ENCODE results near the gene SEM1.
"Not testable (repeated sequence)": the region's sequence is repeated elsewhere in the genome, so short reads cannot be mapped to it uniquely, and the experiment has no call there.

The SEM1 gene
- total RNA-seq = 22.4 to 36.8 (median 35.7) reads per million in 4 experiments

GRCh38 chr7:96709381-96710228 lies at the start of gene SEM1:
Gene SEM1, minus strand, starts transcription at chr7:96709846. Its CDS starts 83 bp downstream, at chr7:96709763.
- peak; percentile 23 for DNase-seq

DNA sequence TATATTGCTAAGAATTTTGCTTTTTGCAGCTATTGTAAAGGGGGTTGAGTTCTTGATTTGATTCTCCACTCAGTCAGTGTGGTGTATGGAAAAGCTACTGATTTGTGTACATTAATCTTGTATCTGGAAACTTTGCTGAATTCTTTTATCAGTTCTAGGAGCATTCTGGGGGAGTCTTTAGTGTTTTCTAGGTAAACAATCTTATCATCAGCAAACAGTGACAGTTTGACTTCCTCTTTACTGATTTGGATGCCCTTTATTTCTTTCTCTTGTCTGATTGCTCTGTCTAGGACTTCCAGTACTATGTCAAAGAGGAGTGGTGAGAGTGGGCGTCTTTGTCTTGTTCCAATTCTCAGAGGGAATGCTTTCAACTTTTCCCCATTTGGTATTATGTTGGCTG lies 48.2 kb upstream of the SEM1 start:
- not testable (repeated sequence) for DNase-seq

- no peak for DNase-seq
Observed at GRCh38 chr7:96747418-96747940, 37.8 kb upstream of the SEM1 start.

DNA sequence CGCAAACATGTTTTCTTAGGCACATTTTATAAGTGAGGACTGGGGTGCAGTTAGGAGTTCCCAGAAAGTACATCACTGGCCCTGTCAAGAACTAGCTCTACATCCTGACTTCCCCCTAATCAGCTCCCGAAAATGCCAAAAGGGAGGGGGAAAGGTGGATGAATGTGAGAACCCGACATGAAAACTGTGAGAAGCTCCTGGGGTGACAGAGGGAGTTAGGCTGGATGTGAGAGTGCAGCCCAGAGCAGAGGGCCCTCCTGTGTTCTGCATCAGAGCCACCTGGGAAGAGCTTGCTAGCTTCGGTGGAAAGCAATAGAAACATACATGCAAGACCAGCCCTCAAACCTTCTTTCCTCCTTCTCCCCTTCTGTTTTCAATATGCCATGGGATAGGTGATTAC lies 30.5 kb upstream of the SEM1 start:
- DNase-seq = no peak

- no peak for DNase-seq
Observed at GRCh38 chr7:96739609-96740008, 30.0 kb upstream of the SEM1 start.

GRCh38 chr7:96739167-96739566 lies 29.5 kb upstream of the SEM1 start:
- no peak for DNase-seq

- no peak for DNase-seq
Observed at GRCh38 chr7:96738705-96739104, 29.1 kb upstream of the SEM1 start.

DNA sequence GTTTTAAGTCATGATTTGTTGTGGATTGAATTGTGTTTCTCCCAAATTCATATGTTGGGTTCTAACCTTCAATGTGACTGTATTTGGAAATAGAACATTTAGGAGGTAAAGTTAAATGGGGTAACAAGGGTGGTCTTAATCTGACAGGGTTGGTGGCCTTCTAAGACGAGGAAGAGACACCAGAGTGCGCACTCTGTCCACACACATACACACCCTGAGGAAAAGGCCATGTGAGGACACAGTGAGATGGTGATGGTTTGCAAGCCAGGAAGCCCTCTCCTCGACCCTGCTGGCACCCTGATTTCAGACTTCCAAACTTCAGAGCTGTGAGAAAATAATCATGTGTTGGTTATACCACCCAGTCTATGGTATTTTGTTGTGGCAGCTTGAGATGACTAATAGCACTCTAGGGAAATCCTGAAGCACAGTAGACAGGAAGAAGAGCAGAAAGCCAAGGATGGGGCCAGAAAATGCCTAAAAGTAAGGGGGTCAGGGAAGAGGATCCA lies 28.0 kb upstream of the SEM1 start:
- no peak for DNase-seq

- DNase-seq = no peak
Observed at GRCh38 chr7:96734343-96734742, 24.7 kb upstream of the SEM1 start.

GRCh38 chr7:96729820-96730219 lies 20.2 kb upstream of the SEM1 start:
- no peak for DNase-seq

DNA sequence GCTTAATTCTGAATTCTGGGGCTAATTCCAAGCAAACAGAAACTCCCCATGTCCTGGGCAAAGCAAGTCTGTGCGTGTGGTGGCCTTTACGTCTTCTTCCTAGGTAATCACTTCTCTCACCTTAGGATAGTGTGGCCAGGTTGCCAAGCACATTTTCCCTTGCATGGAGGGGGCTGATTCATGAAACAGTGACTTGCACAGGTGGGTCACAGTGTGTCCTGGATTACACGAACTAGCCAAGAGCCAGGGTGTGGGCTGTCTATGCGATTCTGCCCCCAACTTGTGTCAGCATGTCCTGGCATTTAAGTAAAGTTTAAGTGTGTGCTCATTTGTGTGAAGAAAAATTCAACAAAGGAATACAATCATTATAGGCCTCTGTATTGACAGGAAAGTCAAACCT lies 18.5 kb upstream of the SEM1 start:
- no peak for DNase-seq

- no peak for DNase-seq
Observed at GRCh38 chr7:96727534-96728088, 18.0 kb upstream of the SEM1 start.

- no peak for DNase-seq
Observed at GRCh38 chr7:96723622-96724021, 14.0 kb upstream of the SEM1 start.

GRCh38 chr7:96722928-96723327 lies 13.3 kb upstream of the SEM1 start:
- DNase-seq = not testable (repeated sequence)

GRCh38 chr7:96720843-96721242 lies 11.2 kb upstream of the SEM1 start:
- no peak for DNase-seq

DNA sequence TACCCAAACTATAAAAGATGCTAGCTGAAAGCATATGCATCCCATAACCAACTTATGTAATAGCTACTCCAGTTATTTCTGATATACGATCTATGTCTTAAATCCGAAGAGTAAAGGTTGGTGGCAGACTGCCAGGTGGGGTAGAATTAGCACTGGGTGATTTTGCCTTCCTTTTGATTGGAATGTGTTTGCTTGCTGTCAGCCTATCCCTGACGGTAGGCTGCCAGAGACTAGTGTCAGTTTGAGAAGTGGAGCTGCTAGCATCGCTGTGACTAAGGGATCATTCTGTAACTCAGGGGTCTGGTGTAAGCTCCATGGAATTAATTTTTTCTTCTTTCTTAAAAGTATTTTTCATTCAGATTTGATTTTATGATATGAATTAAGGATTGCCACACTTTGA lies 9.5 kb upstream of the SEM1 start:
- DNase-seq = no peak

DNA sequence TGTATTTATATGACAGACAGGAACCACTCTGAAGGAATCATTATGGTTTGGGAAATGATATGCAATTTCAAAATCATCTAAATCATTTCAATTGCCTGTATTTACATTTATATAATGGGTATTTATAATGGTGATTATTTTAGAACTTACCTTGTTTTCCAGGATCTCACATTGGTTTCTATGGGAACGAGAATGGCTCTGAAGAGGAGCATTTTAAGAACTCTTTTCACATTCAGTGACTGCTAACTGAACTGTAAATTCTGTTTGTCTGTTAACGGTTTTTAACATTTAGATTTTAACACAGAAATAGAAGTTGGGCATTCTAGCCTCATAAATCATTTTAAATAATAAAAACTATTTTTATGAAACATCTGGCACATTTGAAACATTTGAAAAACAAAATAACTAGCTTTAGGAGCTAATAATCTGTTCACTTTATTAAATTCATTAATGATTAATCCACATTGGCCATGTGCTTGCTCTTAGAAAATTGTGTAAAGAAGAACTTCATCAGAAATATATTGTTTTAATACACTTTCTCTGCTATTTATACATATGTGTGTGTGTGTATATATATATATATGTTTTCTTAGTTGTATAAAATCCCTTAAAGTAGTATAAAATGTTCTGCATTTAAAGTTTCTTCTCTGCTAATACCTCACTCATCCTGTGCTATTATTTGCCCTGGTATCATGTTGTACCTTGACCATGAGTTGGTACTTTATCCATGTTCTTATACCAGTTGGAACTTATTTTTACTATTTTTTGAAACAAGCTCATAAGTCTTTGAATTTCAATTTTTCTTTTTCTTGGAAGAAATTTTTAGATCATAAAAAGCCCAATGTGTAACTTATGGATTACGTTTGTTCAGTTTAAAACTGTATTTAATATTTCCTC lies 8.7 kb upstream of the SEM1 start:
- no peak for DNase-seq

GRCh38 chr7:96713037-96713436 lies 3.4 kb upstream of the SEM1 start:
- DNase-seq = no peak

DNA sequence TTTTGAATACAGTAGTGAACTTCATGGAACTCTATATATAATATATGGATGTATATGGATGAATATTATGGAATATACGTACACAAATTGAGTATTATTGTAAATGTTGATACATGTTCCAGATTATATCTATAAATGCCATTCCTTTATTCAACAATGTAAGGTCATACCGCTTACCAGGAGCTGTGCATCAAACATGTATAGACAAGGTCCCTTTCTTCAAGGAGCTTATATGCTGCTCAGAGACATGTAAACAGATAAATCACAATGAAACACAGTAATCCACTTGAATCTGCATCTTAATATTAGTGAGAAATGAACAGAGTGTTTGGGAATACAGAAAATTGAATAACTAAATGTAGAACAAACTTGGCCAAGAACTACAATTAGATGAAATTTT lies 898 bp upstream of the SEM1 start:
- DNase-seq = no peak

- DNase-seq = no peak
Observed at GRCh38 chr7:96708872-96709271, 774 bp downstream of the SEM1 start.

DNA sequence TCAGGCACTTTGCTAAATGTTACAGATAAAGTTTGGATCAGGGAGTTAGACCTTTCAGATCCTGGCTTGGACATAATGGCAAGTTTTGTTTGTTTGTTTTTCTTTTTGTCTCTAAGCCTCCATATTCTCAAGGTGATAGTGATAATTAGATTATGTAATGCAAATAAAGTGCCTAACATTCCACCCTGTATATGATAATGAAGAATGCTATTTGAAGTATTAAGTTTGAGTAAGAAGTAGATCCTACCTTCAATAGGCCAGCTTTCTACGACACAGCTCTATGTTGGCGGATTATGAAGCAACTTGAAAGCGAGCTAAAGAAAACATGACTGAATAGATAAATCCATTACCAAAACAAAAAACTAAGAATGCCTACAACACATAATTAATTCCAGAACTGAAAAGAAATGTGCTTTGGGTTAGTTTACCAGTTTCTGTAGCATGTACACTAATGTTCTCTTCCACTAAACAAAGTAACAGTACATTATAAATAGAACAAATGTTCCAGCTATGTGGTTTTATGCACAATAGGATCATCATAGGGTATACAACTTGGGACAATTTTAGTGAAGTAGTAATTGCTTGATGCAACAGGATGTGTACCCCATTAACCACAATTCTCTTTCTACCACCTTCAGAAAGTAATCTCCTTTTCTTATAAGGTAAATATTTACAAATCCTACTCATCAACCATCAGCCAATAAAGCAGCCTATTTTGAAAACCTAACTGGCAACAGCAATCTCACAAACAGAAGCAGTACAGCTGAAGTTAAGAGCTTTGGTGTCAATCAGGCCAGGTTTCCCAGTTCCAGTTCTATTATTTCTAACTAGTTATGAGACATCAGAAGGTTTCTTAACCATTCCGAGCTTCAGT lies 1.5 kb downstream of the SEM1 start:
- DNase-seq = no peak

- DNase-seq = no peak
Observed at GRCh38 chr7:96701258-96701657, 8.4 kb downstream of the SEM1 start.
